ENCODE measurements around the gene DNER.

DNA sequence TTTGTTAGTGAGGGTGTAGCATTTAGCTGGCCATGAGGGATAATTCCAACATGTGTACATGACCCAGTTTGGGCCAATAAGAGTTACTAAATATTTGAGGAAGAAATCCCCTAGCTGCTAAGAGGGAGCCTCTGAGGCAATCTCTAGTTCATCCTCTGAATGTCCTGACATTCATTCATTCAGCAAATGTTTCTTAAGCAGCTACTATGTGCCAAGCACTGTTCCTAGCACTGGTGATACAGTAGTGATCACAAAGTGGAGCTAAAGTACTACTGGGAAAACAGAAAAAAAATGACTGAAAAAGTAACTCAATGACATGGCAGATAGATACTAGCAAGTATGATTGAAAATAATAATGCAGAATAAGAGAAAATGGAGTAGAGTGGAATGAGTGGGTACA, 363.5 kb downstream of the DNER start:
- TF ChIP-seq EZH2phosphoT487 (IDR thresholded peaks at IDR 0.05; ENCODE audit: unreplicated experiment) (no peak), EZH2 (IDR thresholded peaks at IDR 0.05; ENCODE audit: low read depth, unreplicated experiment) (no peak), POLR2AphosphoS5 (IDR thresholded peaks at IDR 0.05; ENCODE audit: low read depth) (no peak), NANOG (IDR thresholded peaks at IDR 0.05; ENCODE audit: borderline replicate concordance) (no peak), JUNB (IDR thresholded peaks at IDR 0.05; ENCODE audit: unreplicated experiment) (no peak), CREB1 (CRISPR knock-in tag; IDR thresholded peaks at IDR 0.05; ENCODE audit: low read depth) (no peak), ZNF331 (CRISPR knock-in tag; IDR thresholded peaks at IDR 0.05; ENCODE audit: low read depth) (no peak)
- TF ChIP-seq, protein P1, sequence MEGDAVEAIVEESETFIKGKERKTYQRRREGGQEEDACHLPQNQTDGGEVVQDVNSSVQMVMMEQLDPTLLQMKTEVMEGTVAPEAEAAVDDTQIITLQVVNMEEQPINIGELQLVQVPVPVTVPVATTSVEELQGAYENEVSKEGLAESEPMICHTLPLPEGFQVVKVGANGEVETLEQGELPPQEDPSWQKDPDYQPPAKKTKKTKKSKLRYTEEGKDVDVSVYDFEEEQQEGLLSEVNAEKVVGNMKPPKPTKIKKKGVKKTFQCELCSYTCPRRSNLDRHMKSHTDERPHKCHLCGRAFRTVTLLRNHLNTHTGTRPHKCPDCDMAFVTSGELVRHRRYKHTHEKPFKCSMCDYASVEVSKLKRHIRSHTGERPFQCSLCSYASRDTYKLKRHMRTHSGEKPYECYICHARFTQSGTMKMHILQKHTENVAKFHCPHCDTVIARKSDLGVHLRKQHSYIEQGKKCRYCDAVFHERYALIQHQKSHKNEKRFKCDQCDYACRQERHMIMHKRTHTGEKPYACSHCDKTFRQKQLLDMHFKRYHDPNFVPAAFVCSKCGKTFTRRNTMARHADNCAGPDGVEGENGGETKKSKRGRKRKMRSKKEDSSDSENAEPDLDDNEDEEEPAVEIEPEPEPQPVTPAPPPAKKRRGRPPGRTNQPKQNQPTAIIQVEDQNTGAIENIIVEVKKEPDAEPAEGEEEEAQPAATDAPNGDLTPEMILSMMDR (conservative IDR thresholded peaks at IDR 0.05; ENCODE audit: low read depth in 2 of 2), result no peak
- TF ChIP-seq, protein P2, sequence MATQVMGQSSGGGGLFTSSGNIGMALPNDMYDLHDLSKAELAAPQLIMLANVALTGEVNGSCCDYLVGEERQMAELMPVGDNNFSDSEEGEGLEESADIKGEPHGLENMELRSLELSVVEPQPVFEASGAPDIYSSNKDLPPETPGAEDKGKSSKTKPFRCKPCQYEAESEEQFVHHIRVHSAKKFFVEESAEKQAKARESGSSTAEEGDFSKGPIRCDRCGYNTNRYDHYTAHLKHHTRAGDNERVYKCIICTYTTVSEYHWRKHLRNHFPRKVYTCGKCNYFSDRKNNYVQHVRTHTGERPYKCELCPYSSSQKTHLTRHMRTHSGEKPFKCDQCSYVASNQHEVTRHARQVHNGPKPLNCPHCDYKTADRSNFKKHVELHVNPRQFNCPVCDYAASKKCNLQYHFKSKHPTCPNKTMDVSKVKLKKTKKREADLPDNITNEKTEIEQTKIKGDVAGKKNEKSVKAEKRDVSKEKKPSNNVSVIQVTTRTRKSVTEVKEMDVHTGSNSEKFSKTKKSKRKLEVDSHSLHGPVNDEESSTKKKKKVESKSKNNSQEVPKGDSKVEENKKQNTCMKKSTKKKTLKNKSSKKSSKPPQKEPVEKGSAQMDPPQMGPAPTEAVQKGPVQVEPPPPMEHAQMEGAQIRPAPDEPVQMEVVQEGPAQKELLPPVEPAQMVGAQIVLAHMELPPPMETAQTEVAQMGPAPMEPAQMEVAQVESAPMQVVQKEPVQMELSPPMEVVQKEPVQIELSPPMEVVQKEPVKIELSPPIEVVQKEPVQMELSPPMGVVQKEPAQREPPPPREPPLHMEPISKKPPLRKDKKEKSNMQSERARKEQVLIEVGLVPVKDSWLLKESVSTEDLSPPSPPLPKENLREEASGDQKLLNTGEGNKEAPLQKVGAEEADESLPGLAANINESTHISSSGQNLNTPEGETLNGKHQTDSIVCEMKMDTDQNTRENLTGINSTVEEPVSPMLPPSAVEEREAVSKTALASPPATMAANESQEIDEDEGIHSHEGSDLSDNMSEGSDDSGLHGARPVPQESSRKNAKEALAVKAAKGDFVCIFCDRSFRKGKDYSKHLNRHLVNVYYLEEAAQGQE (IDR thresholded peaks at IDR 0.05; ENCODE audit: unreplicated experiment), result no peak
- TF ChIP-seq, protein P3, sequence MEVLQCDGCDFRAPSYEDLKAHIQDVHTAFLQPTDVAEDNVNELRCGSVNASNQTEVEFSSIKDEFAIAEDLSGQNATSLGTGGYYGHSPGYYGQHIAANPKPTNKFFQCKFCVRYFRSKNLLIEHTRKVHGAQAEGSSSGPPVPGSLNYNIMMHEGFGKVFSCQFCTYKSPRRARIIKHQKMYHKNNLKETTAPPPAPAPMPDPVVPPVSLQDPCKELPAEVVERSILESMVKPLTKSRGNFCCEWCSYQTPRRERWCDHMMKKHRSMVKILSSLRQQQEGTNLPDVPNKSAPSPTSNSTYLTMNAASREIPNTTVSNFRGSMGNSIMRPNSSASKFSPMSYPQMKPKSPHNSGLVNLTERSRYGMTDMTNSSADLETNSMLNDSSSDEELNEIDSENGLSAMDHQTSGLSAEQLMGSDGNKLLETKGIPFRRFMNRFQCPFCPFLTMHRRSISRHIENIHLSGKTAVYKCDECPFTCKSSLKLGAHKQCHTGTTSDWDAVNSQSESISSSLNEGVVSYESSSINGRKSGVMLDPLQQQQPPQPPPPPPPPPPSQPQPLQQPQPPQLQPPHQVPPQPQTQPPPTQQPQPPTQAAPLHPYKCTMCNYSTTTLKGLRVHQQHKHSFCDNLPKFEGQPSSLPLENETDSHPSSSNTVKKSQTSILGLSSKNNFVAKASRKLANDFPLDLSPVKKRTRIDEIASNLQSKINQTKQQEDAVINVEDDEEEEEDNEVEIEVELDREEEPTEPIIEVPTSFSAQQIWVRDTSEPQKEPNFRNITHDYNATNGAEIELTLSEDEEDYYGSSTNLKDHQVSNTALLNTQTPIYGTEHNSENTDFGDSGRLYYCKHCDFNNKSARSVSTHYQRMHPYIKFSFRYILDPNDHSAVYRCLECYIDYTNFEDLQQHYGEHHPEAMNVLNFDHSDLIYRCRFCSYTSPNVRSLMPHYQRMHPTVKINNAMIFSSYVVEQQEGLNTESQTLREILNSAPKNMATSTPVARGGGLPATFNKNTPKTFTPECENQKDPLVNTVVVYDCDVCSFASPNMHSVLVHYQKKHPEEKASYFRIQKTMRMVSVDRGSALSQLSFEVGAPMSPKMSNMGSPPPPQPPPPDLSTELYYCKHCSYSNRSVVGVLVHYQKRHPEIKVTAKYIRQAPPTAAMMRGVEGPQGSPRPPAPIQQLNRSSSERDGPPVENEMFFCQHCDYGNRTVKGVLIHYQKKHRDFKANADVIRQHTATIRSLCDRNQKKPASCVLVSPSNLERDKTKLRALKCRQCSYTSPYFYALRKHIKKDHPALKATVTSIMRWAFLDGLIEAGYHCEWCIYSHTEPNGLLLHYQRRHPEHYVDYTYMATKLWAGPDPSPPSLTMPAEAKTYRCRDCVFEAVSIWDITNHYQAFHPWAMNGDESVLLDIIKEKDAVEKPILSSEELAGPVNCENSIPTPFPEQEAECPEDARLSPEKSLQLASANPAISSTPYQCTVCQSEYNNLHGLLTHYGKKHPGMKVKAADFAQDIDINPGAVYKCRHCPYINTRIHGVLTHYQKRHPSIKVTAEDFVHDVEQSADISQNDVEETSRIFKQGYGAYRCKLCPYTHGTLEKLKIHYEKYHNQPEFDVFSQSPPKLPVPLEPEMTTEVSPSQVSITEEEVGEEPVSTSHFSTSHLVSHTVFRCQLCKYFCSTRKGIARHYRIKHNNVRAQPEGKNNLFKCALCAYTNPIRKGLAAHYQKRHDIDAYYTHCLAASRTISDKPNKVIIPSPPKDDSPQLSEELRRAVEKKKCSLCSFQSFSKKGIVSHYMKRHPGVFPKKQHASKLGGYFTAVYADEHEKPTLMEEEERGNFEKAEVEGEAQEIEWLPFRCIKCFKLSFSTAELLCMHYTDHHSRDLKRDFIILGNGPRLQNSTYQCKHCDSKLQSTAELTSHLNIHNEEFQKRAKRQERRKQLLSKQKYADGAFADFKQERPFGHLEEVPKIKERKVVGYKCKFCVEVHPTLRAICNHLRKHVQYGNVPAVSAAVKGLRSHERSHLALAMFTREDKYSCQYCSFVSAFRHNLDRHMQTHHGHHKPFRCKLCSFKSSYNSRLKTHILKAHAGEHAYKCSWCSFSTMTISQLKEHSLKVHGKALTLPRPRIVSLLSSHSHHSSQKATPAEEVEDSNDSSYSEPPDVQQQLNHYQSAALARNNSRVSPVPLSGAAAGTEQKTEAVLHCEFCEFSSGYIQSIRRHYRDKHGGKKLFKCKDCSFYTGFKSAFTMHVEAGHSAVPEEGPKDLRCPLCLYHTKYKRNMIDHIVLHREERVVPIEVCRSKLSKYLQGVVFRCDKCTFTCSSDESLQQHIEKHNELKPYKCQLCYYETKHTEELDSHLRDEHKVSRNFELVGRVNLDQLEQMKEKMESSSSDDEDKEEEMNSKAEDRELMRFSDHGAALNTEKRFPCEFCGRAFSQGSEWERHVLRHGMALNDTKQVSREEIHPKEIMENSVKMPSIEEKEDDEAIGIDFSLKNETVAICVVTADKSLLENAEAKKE (CRISPR knock-in tag; IDR thresholded peaks at IDR 0.05), result no peak

Data from GM23338 (cell line).